WERI-Rb-1 (cell line): ENCODE measurements around the gene LPAR4.

ENCODE experiments used
- DNase-seq: peaks from one replicate; pipeline ENCODE4 v3.0.0-alpha.2; 2020
- H3K27ac ChIP-seq: fragments of 250-450 bp; sonication (Bioruptor Pico); 2 replicates; pipeline ENCODE4 v1.5.1; 2020; ENCODE audit warnings: mild to moderate bottlenecking, moderate library complexity
- H3K27me3 ChIP-seq: fragments of 250-450 bp; sonication (Bioruptor Pico); 2 replicates; pipeline ENCODE4 v1.5.1; 2021; ENCODE audit warnings: mild to moderate bottlenecking, low read depth, moderate library complexity; ENCODE audit not compliant: insufficient read depth, severe bottlenecking
- H3K36me3 ChIP-seq: fragments of 250-450 bp; sonication (Bioruptor Pico); 2 replicates; pipeline ENCODE4 v1.5.1; 2020; ENCODE audit warnings: mild to moderate bottlenecking, moderate library complexity
- H3K4me3 ChIP-seq: 2 replicates; pipeline ENCODE4 v1.5.1; 2011; ENCODE audit warnings: low read depth, mild to moderate bottlenecking, control low read depth, low read length
- H3K9me3 ChIP-seq: fragments of 250-450 bp; sonication (Bioruptor Pico); 2 replicates; pipeline ENCODE4 v1.5.1; 2021; ENCODE audit warnings: mild to moderate bottlenecking, moderate library complexity; ENCODE audit not compliant: severe bottlenecking
- TF ChIP-seq, protein P1 (sequence below): IDR thresholded peaks from 2 replicates; pipeline ENCODE4 v1.5.1; 2011; ENCODE audit warnings: low read depth, mild to moderate bottlenecking, control low read depth, inconsistent platforms, low read length

The LPAR4 gene, protein sequence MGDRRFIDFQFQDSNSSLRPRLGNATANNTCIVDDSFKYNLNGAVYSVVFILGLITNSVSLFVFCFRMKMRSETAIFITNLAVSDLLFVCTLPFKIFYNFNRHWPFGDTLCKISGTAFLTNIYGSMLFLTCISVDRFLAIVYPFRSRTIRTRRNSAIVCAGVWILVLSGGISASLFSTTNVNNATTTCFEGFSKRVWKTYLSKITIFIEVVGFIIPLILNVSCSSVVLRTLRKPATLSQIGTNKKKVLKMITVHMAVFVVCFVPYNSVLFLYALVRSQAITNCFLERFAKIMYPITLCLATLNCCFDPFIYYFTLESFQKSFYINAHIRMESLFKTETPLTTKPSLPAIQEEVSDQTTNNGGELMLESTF

DNA sequence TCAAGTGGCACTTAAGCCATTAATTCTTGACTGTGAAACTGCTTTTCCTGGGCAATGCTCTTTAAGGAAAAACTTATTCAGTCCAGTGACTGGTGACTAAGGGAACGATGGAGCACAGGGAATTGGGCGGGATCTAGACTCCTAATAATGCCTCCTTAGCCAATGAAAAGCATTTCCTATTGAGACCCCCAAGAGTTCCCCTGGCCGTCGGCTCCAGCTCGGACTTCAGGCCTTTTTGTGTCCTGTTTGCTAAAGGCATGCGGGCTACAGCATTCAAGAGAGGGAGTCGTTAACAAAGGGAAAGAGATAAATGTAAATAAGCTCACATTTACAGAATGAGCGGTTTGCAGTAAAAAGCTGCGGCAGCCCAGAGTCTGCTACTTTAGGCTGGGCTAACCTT lies at the start of gene LPAR4:
TSS of gene LPAR4 (plus strand) at position 232 of the 400 bp plus-strand sequence. CDS start 7,150 bp downstream, outside the sequence.
- Histone ChIP-seq H3K9me3 (no peaks in the 10 kb centered on the region), H3K36me3 (no peaks in the 10 kb centered on the region), H3K4me3 (no peak within 1 kb of the TSS), H3K27ac (no peak within 1 kb of the TSS), H3K27me3 (peaks cover 12% of the 10 kb centered on the region)
- TF ChIP-seq, protein P1, sequence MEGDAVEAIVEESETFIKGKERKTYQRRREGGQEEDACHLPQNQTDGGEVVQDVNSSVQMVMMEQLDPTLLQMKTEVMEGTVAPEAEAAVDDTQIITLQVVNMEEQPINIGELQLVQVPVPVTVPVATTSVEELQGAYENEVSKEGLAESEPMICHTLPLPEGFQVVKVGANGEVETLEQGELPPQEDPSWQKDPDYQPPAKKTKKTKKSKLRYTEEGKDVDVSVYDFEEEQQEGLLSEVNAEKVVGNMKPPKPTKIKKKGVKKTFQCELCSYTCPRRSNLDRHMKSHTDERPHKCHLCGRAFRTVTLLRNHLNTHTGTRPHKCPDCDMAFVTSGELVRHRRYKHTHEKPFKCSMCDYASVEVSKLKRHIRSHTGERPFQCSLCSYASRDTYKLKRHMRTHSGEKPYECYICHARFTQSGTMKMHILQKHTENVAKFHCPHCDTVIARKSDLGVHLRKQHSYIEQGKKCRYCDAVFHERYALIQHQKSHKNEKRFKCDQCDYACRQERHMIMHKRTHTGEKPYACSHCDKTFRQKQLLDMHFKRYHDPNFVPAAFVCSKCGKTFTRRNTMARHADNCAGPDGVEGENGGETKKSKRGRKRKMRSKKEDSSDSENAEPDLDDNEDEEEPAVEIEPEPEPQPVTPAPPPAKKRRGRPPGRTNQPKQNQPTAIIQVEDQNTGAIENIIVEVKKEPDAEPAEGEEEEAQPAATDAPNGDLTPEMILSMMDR, result no peak
- DNase-seq, result no peak

DNA sequence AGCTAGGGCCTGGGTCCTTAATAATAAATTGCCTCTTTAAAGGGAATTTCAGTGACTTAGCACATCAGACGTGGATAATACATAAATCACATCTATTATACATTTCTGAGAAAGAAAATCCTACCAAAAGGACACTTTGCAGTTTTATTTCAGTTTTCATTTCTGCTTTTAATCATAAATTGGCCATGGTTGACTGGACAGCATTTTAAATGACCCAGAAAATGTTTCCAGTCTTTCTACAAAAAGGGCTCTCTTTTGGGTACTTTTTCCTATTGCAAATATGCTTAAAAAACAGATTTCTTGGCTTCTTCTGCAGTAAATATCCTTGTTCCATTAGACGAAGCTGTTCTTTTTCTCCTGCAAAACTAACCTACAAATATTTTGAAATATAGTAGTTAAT lies 41.4 kb upstream of the LPAR4 start:
- no peak overlapping the region for H3K4me3 ChIP-seq
- H3K9me3 ChIP-seq, result no peaks in the 10 kb centered on the region
- TF ChIP-seq, protein P1, result no peak
- no peak overlapping the region for H3K27ac ChIP-seq
- DNase-seq, result no peak
- peaks cover 25% of the 10 kb centered on the region for H3K27me3 ChIP-seq
- no peaks in the 10 kb centered on the region for H3K36me3 ChIP-seq

DNA sequence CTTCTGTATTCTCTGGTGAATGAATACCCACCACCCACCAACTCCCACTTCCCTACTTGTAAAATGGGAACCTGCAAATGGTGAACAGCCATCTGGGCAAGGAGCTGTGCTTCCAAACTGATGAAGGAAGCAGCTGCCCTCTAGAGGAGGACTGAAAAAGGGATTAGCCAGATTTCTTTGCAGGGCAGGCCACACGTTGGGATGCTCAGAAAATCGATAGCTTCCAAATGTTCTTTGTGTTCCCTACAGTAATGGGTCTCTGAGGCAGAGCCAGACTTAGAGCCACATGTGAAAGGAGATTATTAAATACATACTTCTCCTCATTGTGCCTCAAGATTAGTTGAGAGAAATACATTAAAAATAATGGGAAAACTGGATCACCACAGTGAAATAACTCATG lies 39.3 kb upstream of the LPAR4 start:
- DNase-seq, result peak; percentile 11
- Histone ChIP-seq H3K9me3 (no peaks in the 10 kb centered on the region), H3K27me3 (peaks cover 22% of the 10 kb centered on the region), H3K4me3 (no peak overlapping the region), H3K27ac (no peak overlapping the region), H3K36me3 (no peaks in the 10 kb centered on the region)
- TF ChIP-seq, protein P1, result peak; percentile 32

DNA sequence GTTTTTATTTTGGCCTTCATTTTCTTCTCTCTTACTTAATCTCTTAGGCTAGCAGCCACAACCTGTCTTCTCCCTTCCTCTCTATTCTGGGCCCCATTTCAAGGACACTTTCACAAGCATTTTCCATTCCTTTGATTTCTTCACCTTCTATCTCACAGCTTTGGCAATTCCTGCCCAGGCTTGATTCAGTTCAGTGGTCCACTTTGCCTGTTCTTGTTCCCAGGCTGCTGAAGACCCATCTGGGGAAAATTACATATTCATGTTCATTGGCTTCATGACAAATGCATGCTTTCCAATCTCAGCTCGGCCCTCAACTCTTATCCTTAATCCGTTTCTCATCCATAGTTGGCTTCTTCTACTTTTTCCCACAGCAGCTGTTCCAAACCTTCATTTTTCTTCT lies 38.7 kb upstream of the LPAR4 start:
- H3K36me3 ChIP-seq, result no peaks in the 10 kb centered on the region

DNA sequence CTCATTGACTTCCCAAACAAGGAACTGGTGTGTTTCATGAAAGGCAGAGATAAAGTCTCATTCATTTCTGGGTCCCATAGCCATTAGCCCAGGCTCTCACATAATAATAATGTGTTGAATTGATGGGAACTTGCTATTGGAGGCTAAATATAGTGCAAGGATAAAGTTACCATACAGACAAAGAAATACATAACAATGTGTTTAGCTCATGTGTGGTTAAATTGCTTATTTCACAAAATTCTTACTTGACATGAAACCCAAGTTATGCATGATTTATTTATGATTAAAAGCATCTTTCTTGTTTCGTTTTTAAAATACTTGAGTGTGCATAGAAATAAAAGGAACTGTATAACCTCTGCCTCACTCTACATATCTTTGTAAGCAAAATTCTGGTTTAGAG lies 37.3 kb upstream of the LPAR4 start:
- H3K27ac ChIP-seq, result no peak overlapping the region
- H3K27me3 ChIP-seq, result peaks cover 17% of the 10 kb centered on the region
- no peaks in the 10 kb centered on the region for H3K9me3 ChIP-seq
- TF ChIP-seq, protein P1, result no peak
- no peak overlapping the region for H3K4me3 ChIP-seq
- H3K36me3 ChIP-seq, result no peaks in the 10 kb centered on the region
- DNase-seq, result no peak

More for the DNA sequence above, 38.7 kb upstream of the LPAR4 start:
- no peaks in the 10 kb centered on the region for H3K9me3 ChIP-seq
- no peak overlapping the region for H3K4me3 ChIP-seq
- H3K27me3 ChIP-seq, result peaks cover 22% of the 10 kb centered on the region
- no peak for DNase-seq
- TF ChIP-seq, protein P1, result no peak
- H3K27ac ChIP-seq, result no peak overlapping the region
